HG03442 (cell line): ENCODE results near the gene CYP2S1.
"Not testable (repeated sequence)": the region's sequence is repeated elsewhere in the genome, so short reads cannot be mapped to it uniquely, and the experiment has no call there.

ENCODE experiments used
- ATAC-seq: cut with Tn5 transposase; IDR thresholded peaks from one replicate; pipeline ENCODE4 v1.9.1; 2021; ENCODE audit warnings: mild to moderate bottlenecking, moderate library complexity; ENCODE audit not compliant: unreplicated experiment

CYP2S1 gene, protein sequence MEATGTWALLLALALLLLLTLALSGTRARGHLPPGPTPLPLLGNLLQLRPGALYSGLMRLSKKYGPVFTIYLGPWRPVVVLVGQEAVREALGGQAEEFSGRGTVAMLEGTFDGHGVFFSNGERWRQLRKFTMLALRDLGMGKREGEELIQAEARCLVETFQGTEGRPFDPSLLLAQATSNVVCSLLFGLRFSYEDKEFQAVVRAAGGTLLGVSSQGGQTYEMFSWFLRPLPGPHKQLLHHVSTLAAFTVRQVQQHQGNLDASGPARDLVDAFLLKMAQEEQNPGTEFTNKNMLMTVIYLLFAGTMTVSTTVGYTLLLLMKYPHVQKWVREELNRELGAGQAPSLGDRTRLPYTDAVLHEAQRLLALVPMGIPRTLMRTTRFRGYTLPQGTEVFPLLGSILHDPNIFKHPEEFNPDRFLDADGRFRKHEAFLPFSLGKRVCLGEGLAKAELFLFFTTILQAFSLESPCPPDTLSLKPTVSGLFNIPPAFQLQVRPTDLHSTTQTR

GRCh38 chr19:41192574-41193429 lies at the start of gene CYP2S1:
TSS of gene CYP2S1 (plus strand) at chr19:41193219. CDS start at chr19:41193265, 46 bp downstream.
- ATAC-seq: no peak

- no peak for ATAC-seq
Measured at GRCh38 chr19:41144403-41144802, 48.6 kb upstream of the CYP2S1 start.

DNA sequence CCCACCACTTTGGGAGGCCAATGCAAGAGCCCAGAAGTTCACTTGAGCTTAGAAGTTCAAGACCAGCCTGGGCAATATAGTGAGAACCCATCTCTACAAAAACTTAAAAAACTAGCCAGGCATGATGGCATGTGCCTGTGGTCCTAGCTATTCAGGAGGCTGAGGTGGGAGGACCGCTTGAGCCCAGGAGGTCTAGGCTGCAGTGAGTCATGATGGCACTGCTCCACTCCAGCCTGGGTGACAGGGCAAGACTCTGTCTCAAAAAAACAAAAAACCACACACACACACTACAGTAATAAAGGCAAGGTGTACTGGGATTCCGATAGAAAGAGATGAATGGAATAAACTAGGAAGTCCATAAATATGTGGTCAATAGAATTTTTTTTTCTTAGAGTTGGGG lies 43.2 kb upstream of the CYP2S1 start:
- no peak for ATAC-seq

DNA sequence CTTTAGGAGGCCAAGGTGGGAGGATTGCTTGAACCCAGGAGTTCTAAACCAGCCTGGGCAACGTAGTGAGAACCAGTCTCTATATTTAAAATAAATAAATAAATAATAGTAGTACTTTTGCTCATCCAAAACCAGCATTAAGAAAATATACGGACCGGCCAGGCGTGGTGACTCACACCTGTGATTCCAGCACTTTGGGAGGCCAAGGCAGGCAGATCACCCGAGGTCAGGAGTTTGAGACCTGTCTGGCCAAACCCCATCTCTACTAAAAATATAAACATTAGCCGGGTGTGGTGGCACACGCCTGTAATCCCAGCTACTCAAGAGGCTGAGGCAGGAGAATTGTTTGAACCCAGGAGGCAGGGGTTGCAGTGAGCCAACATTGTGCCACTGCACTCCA lies 42.0 kb upstream of the CYP2S1 start:
- not testable (repeated sequence) for ATAC-seq

DNA sequence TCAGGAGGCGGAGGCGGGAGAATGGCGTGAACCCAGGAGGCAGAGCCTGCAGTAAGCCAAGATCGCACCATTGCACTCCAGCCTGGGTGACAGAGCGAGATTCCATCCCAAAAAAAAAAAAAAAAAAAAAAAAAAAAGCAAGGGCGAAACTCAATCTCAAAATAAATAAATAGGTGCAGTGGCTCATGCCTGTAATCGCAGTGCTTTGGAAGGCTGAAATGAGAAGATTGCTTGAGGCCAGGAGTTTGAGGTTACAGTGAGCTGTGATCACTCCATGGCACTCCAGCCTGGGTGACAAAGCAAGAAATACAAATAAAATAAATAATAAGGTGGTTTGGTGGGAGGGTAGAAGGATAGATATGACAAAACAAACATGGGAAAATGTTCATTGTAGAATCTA lies 39.0 kb upstream of the CYP2S1 start:
- no peak for ATAC-seq

DNA sequence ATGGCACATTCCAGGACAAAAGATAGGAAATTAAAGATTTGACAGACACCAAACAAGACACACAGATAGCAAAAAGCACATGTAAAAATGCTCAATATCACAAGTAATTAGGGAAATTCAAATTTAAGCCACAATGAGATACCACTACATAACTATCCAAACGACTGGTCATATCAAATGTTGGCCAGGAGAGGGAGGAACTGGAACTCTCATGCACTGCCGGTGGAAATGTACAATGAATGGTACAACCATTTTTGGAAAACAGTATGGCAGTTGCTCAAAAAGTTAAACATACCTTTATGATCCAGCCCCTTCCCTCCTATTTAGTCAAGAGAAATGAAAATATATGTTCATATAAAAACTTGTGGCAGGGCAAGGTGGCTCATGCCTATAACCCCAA lies 36.8 kb upstream of the CYP2S1 start:
- ATAC-seq: no peak

GRCh38 chr19:41159881-41160280 lies 33.1 kb upstream of the CYP2S1 start:
- ATAC-seq: no peak

DNA sequence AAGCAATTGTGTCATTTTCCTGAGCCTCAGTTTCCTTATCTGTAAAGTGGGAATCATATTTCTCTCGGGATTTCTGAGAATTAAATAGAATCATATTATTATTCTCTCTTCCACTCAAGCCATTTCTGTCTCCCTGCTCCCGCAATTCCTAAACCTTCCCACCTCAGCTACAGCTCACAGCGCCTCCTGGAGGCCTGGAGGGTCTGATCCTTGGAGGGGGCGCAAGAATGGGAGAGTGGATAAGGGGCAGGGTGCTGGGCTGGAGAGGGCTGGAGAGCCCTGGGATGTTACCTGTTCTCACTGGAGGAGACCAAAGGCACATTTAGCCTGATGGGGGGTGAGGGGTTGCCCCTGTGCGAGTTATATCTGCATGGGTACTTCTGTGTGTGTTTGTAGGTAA lies 31.1 kb upstream of the CYP2S1 start:
- no peak for ATAC-seq

- no peak for ATAC-seq
Measured at GRCh38 chr19:41166944-41167804, 25.8 kb upstream of the CYP2S1 start.

DNA sequence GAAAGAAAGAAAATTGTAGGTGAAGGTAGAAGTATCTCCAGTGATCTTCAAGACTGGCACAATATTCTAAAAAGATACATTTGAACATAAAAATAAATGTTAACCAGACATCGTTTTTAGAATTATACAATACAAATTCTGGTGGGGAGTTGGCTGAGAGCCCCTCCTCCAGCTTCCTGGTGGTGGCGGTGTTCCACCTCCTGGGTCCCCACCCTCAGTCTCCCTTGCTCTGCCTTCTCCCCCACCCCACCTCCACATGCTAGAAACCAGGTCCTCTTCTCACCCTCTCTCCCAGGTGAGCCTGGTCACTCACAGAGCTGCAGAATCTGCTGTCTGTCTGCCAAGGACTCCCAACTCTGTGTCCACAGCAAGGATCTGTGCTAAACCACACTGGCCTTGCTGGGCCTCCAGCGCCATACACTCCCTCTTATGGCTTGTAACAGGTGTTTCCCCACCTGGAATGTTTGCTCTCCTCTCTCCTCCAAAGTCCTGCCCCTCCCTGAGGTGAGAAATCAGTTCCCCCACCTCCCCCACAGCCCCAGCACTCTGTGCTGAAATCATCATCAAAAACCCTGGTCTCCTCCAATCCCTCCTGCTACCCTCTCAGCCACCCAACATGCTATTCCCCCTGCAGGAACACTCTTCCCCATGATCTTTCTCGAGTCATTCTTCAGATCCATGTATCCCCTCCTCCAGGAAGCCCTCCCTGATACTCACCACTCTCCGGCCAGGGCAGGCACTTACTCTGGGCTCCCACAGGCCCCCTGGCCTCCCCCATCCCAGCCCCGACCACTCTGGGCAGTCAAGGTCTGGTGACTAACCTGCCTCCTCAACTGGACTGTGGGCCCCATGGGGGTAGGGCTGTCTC lies 20.5 kb upstream of the CYP2S1 start:
- no peak for ATAC-seq

GRCh38 chr19:41174297-41174928 lies 18.6 kb upstream of the CYP2S1 start:
- no peak for ATAC-seq

- ATAC-seq: no peak
Measured at GRCh38 chr19:41175801-41176777, 16.9 kb upstream of the CYP2S1 start.

DNA sequence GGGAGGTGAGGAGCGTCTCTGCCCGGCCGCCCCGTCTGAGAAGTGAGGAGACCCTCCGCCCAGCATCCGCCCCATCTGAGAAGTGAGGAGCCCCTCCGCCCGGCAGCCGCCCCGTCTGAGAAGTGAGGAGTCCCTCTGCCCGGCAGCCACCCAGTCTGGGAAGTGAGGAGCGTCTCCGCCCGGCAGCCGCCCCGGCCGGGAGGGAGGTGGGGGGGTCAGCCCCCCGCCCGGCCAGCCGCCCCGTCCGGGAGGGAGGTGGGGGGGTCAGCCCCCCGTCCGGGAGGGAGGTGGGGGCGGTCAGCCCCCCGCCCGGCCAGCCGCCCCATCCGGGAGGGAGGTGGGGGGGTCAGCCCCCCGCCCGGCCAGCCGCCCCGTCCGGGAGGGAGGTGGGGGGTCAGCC lies 12.8 kb upstream of the CYP2S1 start:
- not testable (repeated sequence) for ATAC-seq

- ATAC-seq: no peak
Measured at GRCh38 chr19:41186971-41187883, 5.8 kb upstream of the CYP2S1 start.

DNA sequence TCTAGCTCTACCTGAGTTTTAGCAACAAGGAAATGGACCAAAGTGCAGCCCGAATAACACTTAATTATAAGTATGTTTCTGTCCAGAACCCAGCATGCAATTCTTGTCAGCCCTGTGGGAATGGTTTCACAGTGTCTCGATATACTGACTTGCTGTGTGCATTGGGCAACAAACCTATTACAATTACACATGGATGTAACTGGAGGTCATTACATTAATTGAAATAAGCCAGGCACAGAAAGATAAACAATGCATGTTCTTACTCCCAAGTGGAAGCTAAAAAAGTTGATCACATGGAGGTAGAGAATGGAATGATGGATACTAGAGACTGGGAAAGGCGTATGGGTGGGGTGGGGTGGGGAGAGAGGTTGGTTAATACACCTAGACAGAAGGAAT lies 5.1 kb upstream of the CYP2S1 start:
- no peak for ATAC-seq

DNA sequence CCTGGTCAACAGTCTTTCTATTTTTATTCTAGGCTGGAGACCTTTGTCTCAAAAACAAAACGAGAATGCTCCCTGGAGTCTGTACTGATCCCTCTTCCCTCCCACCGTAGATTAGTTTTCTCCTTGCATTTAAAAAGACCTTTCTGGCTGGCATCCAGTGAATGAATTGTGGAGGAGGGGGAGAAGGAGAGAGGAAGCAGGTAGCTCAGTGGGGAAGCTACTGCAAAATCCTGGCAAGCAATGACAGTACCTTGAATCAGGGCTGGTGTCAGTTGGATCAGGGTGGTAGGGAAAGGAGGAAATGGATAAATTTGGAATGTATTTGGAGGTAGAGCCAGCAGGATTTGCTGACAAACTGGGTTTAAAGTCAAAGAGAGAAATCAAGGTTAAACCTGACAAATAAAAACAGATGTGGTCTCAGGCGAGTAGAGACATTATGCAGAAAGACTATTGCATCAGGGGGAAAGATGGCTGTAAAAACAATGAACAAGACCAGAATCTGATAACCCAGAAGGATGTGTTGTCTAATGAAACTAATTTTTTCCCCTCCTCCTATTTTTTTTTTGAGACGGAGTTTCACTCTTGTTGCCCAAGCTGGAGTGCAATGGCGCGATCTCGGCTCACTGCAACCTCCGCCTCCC lies 3.5 kb upstream of the CYP2S1 start:
- ATAC-seq: no peak
